Testis (tissue), 2 donors: ENCODE measurements around the gene PDLIM5.

Experiments
- POLR2A ChIP-seq: fragments of 450-650 bp; IDR thresholded peaks from one replicate; pipeline ENCODE4 v1.6.1; 2017; ENCODE audit warnings: antibody characterized with exemption, mild to moderate bottlenecking, moderate library complexity
- TF ChIP-seq, protein P1 (sequence below), 3 experiments: fragments of 450-650 bp in 2 of 3; fragments of 200-600 bp in 1 of 3; sonication (generic) in 1 of 3; IDR thresholded peaks; one replicate each; pipeline ENCODE4 v1.5.1; 2016 to 2019; ENCODE audit warnings: antibody characterized with exemption in 3 of 3, mild to moderate bottlenecking in 2 of 3, moderate library complexity in 1 of 3

DNA sequence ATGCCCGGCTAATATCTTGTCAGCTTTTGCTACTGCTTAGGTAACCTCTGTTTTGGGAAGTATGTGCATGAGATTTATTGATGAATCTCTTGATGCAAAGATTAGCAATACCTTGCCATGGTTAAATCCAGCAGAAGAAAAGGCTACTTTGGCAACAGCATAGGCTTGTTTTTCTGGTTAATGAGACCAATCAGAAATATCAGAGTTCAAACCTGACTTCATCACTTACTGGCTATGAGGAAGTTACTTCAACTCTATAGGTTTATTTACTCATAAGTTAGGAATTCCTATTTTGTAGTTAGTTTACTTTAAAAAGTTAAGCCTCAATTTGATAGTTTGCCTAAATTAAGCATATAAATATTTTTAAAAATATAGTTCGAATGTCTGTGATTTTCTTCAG, 93.1 kb downstream of the PDLIM5 start:
- TF ChIP-seq, protein P1, sequence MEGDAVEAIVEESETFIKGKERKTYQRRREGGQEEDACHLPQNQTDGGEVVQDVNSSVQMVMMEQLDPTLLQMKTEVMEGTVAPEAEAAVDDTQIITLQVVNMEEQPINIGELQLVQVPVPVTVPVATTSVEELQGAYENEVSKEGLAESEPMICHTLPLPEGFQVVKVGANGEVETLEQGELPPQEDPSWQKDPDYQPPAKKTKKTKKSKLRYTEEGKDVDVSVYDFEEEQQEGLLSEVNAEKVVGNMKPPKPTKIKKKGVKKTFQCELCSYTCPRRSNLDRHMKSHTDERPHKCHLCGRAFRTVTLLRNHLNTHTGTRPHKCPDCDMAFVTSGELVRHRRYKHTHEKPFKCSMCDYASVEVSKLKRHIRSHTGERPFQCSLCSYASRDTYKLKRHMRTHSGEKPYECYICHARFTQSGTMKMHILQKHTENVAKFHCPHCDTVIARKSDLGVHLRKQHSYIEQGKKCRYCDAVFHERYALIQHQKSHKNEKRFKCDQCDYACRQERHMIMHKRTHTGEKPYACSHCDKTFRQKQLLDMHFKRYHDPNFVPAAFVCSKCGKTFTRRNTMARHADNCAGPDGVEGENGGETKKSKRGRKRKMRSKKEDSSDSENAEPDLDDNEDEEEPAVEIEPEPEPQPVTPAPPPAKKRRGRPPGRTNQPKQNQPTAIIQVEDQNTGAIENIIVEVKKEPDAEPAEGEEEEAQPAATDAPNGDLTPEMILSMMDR (IDR thresholded peaks at IDR 0.05), result no peak
- no peak for TF ChIP-seq POLR2A
